Vagina (tissue), 2 donors: ENCODE data around the gene CHAD.

Experiments
- CTCF ChIP-seq, 3 experiments: fragments of 450-650 bp in 2 of 3; fragments of 200-600 bp in 1 of 3; sonication (generic) in 1 of 3; IDR thresholded peaks; one replicate each; pipeline ENCODE4 v1.5.1; 2017 to 2019; ENCODE audit warnings: antibody characterized with exemption in 3 of 3, mild to moderate bottlenecking in 2 of 3, moderate library complexity in 2 of 3
- POLR2AphosphoS5 ChIP-seq, 2 donors: sonication (generic); formaldehyde crosslinking; IDR thresholded peaks; one replicate each; pipeline ENCODE4 v1.9.0; 2017; ENCODE audit warnings: antibody characterized with exemption in 2 of 2, mild to moderate bottlenecking in 2 of 2, low read depth in 1 of 2; ENCODE audit not compliant: insufficient read depth in 1 of 2

GRCh38 chr17:50476545-50477315 is 8.1 kb upstream of the CHAD start:
- no peak for TF ChIP-seq CTCF (IDR thresholded peaks at IDR 0.05)
- no peak for TF ChIP-seq POLR2AphosphoS5 (IDR thresholded peaks at IDR 0.05; ENCODE audit: insufficient read depth in 1 of 2, low read depth in 1 of 2)
